GM23248 (cell line): ENCODE data around the gene PSMG4. TPM values are rescaled to one million over a fixed set of nuclear protein-coding genes. Genes with fewer than 3 reads are reported as not detected.

Source experiments
- DNase-seq: peaks from one replicate; pipeline ENCODE4 v3.0.0-alpha.2; 2015
- H2AFZ ChIP-seq: fragments of 200-600 bp; sonication (generic); 2 replicates; pipeline ENCODE4 v1.6.1; 2016; ENCODE audit warnings: antibody characterized with exemption
- H3F3A ChIP-seq: fragments of 200-600 bp; sonication (generic); 2 replicates; pipeline ENCODE4 v1.6.1; 2016; ENCODE audit warnings: mild to moderate bottlenecking, antibody characterized with exemption, mixed run types; ENCODE audit not compliant: insufficient read depth
- H3K27ac ChIP-seq: fragments of 200-600 bp; sonication (generic); 2 replicates; pipeline ENCODE4 v1.5.1; 2016; ENCODE audit warnings: mild to moderate bottlenecking
- H3K27me3 ChIP-seq: fragments of 200-600 bp; sonication (generic); replicated peaks from 2 replicates; pipeline ENCODE4 v1.6.1; 2016; ENCODE audit warnings: mild to moderate bottlenecking; ENCODE audit not compliant: insufficient read depth
- H3K36me3 ChIP-seq: fragments of 200-600 bp; sonication (generic); 2 replicates; pipeline ENCODE4 v1.6.1; 2016; ENCODE audit warnings: low read depth, mild to moderate bottlenecking
- H3K4me1 ChIP-seq: fragments of 200-600 bp; sonication (generic); 2 replicates; pipeline ENCODE4 v1.6.1; 2016; ENCODE audit warnings: mild to moderate bottlenecking; ENCODE audit not compliant: insufficient read depth
- H3K4me2 ChIP-seq: fragments of 200-600 bp; sonication (generic); one replicate; pipeline ENCODE4 v1.6.1; 2016; ENCODE audit warnings: mild to moderate bottlenecking; ENCODE audit not compliant: unreplicated experiment
- H3K4me3 ChIP-seq: fragments of 200-600 bp; sonication (generic); 2 replicates; pipeline ENCODE4 v1.5.1; 2016; ENCODE audit warnings: mild to moderate bottlenecking
- H3K79me2 ChIP-seq: fragments of 200-600 bp; sonication (generic); 2 replicates; pipeline ENCODE4 v1.6.1; 2016; ENCODE audit warnings: mild to moderate bottlenecking; ENCODE audit not compliant: insufficient read depth
- H3K9ac ChIP-seq: fragments of 200-600 bp; sonication (generic); 2 replicates; pipeline ENCODE4 v1.6.1; 2016; ENCODE audit warnings: mild to moderate bottlenecking
- H3K9me2 ChIP-seq: fragments of 200-600 bp; sonication (generic); 2 replicates; pipeline ENCODE4 v1.6.1; 2016; ENCODE audit warnings: mixed run types, mild to moderate bottlenecking, moderate library complexity; ENCODE audit not compliant: insufficient read depth
- H3K9me3 ChIP-seq: fragments of 200-600 bp; sonication (generic); one replicate; pipeline ENCODE4 v1.6.1; 2017; ENCODE audit warnings: low read depth
- H4K20me1 ChIP-seq: fragments of 200-600 bp; sonication (generic); 2 replicates; pipeline ENCODE4 v1.6.0; 2016; ENCODE audit not compliant: insufficient read depth
- EZH2 ChIP-seq: fragments of 200-600 bp; sonication (generic); IDR thresholded peaks from 2 replicates; pipeline ENCODE4 v1.6.1; 2018; ENCODE audit warnings: antibody characterized with exemption, mild to moderate bottlenecking; ENCODE audit not compliant: insufficient read depth, poor library complexity, severe bottlenecking
- EZH2phosphoT487 ChIP-seq: fragments of 200-600 bp; sonication (generic); IDR thresholded peaks from 2 replicates; pipeline ENCODE4 v1.6.1; 2018; ENCODE audit warnings: antibody characterized with exemption, moderate library complexity, mild to moderate bottlenecking, low read depth; ENCODE audit not compliant: insufficient read depth
- WGBS, 2 experiments: methylation state at CpG; one replicate each; pipeline ENCODE4 v1.1.6; 2015 to 2017; ENCODE audit warnings: low lambda C conversion rate in 2 of 2, low coverage in 1 of 2; ENCODE audit errors: missing lambda C conversion rate in 2 of 2; 5-methylcytosine and 5-hydroxymethylcytosine counted together
- in situ Hi-C: fragments of 300-500 bp; cut with MboI; formaldehyde crosslinking; loops from 2 replicates; pipeline ENCODE4 v1.15.0; 2020
- polyA plus RNA-seq: library from polyadenylated mRNA; unstranded; fragments of >200 nt; fragmentation: Nextera tagmentation; extraction: Ambion mirVana; gene quantifications from 2 replicates; pipeline ENCODE4 v1.2.1, GENCODE V29; 2016
- total RNA-seq: library from RNA; depleted of rRNA; stranded (reverse); fragments of >200 nt; shearing (Covaris generic); gene quantifications from 2 replicates; pipeline ENCODE4 v1.2.3, GENCODE V29; 2014

The PSMG4 gene
- total and polyA plus RNA-seq, 2 experiments from 2014 or later, result 20.0 to 46.9 TPM

GRCh38 chr6:3228771-3229565 lies 29.8 kb upstream of the PSMG4 start:
- no peaks in the 10 kb centered on the region for H4K20me1 ChIP-seq
- no peak for DNase-seq
- H3K4me2 ChIP-seq, result no peak overlapping the region
- no peak overlapping the region for H3K9ac ChIP-seq
- no peak overlapping the region for H2AFZ ChIP-seq
- H3K9me3 ChIP-seq, result no peaks in the 10 kb centered on the region
- H3K4me3 ChIP-seq, result no peak overlapping the region
- H3K27ac ChIP-seq, result no peak overlapping the region
- no peaks in the 10 kb centered on the region for H3K79me2 ChIP-seq
- H3K4me1 ChIP-seq, result no peaks in the 10 kb centered on the region
- no peaks in the 10 kb centered on the region for H3F3A ChIP-seq
- H3K9me2 ChIP-seq, result no peaks in the 10 kb centered on the region
- in situ Hi-C loops, result no loop called here
- TF ChIP-seq EZH2phosphoT487 (no peak), EZH2 (peak; percentile 27)
- H3K27me3 ChIP-seq, result peaks cover 48% of the 10 kb centered on the region
- H3K36me3 ChIP-seq, result no peaks in the 10 kb centered on the region
- WGBS, 2 experiments, result 26 to 27% methylated on average over 60 to 62 of the region's 62 CpGs

GRCh38 chr6:3229566-3230178 lies 29.1 kb upstream of the PSMG4 start:
- H3K27ac ChIP-seq, result no peak overlapping the region
- no peak overlapping the region for H3K4me2 ChIP-seq
- H3K4me3 ChIP-seq, result no peak overlapping the region
- TF ChIP-seq EZH2 (no peak), EZH2phosphoT487 (no peak)
- WGBS, 2 experiments, result 30 to 40% methylated on average over 26 to 28 of the region's 28 CpGs
- in situ Hi-C loops, result no loop called here
- H3K9me2 ChIP-seq, result no peaks in the 10 kb centered on the region
- no peaks in the 10 kb centered on the region for H3K36me3 ChIP-seq
- no peaks in the 10 kb centered on the region for H3K79me2 ChIP-seq
- no peaks in the 10 kb centered on the region for H3K4me1 ChIP-seq
- peak; percentile 16 for DNase-seq
- H3K9ac ChIP-seq, result no peak overlapping the region
- peaks cover 53% of the 10 kb centered on the region for H3K27me3 ChIP-seq
- H3F3A ChIP-seq, result no peaks in the 10 kb centered on the region
- no peaks in the 10 kb centered on the region for H3K9me3 ChIP-seq
- H2AFZ ChIP-seq, result no peak overlapping the region
- H4K20me1 ChIP-seq, result no peaks in the 10 kb centered on the region

DNA sequence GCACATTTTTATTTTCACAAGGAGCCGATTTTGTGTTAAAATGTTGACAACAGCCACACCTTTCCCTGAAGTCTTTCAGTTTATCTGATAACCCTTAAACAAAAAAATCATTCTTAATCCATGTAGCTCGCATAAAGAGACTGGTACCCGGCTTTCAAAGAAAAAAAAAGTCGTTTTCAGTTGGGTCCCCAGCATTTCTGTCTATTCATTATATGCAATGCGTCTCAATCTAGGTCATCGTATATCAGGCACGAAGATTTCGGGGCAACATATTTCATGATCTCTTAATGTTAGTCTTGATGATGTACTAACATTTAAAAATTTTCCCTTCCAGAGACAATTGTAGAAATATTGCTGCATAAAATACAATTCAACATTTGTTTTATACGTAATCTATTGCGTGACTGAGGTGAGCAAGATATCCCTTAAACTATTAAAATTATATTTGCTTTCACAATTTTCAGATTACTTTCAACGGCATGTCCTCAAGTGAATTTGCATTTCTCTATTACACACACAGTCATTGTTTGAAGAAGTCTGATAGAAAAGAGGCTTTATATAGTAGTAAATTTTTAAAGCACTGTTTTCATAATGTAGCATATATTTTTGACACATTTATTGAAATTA lies 28.4 kb upstream of the PSMG4 start:
- Histone ChIP-seq H3K9ac (no peak overlapping the region; the same call in 1 of the 2 replicates), H3F3A (no peaks in the 10 kb centered on the region), H4K20me1 (no peaks in the 10 kb centered on the region), H3K36me3 (no peaks in the 10 kb centered on the region), H3K4me3 (peak overlapping the region; percentile 82), H3K9me2 (no peaks in the 10 kb centered on the region), H3K27ac (no peak overlapping the region), H2AFZ (no peak overlapping the region), H3K27me3 (peaks cover 53% of the 10 kb centered on the region), H3K4me1 (no peaks in the 10 kb centered on the region), H3K79me2 (no peaks in the 10 kb centered on the region), H3K4me2 (peak overlapping the region; percentile 94), H3K9me3 (no peaks in the 10 kb centered on the region)
- 45 to 52% methylated on average over 11 of the region's 11 CpGs for WGBS, 2 experiments
- in situ Hi-C loops, result no loop called here
- no peak for DNase-seq
- no peak for TF ChIP-seq EZH2
- 0 out of 2 replicates have a peak, but pooled peaks have one; percentile 23 for TF ChIP-seq EZH2phosphoT487

DNA sequence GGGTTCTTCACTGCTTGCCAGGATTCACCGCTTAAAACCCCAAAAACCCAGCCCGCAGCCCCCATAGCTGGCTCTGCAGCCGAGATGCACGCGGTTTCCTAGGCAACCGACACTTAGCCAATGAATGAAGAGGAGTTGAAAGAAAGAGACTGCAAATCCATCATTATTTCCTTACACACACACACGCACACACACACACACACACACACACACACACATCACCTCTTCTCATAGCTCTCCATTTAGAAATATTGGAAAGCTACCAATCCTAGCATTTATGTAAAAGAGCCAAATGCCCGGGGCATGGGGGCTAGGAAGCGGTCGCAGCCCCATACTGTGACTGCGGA lies 27.9 kb upstream of the PSMG4 start:
- Histone ChIP-seq H3K79me2 (no peaks in the 10 kb centered on the region), H3K36me3 (no peaks in the 10 kb centered on the region), H3K4me3 (peak overlapping the region; percentile 82), H3K9ac (peak overlapping the region; percentile 84), H3K9me3 (no peaks in the 10 kb centered on the region), H3K4me1 (no peaks in the 10 kb centered on the region), H3F3A (no peaks in the 10 kb centered on the region), H2AFZ (peak overlapping the region; percentile 95), H3K27me3 (peaks cover 53% of the 10 kb centered on the region), H4K20me1 (no peaks in the 10 kb centered on the region), H3K4me2 (peak overlapping the region; percentile 94), H3K27ac (peak overlapping the region; percentile 75), H3K9me2 (no peaks in the 10 kb centered on the region)
- 8 to 18% methylated on average over 11 of the region's 11 CpGs for WGBS, 2 experiments
- in situ Hi-C loops, result no loop called here
- no peak for TF ChIP-seq EZH2phosphoT487
- no peak for TF ChIP-seq EZH2
- peak; percentile 47 for DNase-seq
